GDM1 (cell line): Measurements from ENCODE around the gene KAZN.
"Not testable (repeated sequence)": the region's sequence is repeated elsewhere in the genome, so short reads cannot be mapped to it uniquely, and the experiment has no call there.

Experiments
- DNase-seq: peaks from one replicate; lab custom pipeline; 2025; lab: John Stamatoyannopoulos, UW

The KAZN gene

GRCh38 chr1:14957375-14958098 is 359.1 kb downstream of the KAZN start:
- DNase-seq, result no peak

DNA sequence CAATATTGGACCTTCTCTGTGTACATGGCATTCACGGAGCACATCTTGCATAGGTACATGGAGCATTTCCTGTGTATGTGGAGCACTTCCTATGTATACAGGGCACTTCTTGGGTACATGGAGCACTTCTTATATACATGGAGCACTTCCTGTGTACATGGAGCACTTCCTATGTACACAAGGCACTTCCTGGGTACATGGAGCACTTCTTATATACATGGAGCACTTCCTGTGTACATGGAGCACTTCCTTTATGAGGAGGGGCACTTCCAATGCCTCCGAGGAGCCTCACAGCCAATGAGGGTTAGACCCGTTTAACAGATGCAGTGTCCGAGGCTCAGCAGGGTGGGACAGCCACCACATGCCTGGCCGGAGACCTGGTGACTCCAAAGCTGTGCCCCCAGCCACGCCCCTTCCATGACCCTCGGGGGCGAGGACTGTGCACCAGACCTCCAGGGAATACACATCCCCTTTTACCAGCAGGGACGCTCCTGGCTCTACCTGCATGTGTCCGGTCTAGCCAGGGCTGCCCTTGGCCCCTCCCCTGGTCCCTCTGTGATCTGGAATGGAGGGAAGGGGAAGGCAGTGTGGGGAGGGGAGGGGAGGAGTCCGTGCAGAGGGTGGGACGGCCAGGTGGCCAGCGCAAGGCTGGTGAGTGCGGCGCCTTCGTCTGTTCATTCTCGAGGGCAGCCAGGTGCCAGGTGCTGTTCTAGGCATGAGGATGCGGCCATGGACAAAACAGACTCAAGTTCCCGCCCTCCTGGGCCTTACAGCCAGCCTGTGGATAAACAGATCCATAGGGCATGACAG is 360.0 kb downstream of the KAZN start:
- no peak for DNase-seq

DNA sequence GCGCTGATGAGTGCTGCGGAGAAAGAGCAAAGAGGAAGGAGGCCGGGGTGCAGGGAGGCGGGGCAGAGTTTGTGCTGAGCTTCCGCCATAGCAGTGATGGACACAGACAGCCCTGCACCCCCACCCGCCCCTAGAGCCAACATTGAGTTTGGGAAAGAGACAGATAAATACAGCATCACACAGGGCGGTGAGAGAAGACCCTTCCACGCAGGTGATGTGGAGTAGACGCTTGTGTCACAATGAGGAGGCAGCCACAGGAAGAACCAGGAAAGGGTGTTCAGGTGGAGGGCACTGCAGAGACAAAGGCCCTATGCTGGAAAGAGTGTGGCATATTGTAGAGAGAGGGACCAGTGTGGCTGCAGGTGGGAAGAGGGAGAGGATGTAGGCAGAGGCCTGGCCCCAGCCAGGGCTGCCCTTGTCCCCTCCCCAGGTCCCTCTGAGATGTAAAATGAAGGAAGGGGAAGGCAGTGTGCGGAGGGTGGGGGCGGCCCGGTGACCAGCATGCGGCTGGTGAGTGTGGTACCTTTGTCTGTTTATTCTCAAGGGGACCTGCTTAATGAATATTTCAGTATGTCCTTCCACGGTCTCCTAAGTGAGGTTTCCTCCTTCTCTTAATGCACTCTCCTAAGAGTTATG is 360.7 kb downstream of the KAZN start:
- DNase-seq, result no peak

DNA sequence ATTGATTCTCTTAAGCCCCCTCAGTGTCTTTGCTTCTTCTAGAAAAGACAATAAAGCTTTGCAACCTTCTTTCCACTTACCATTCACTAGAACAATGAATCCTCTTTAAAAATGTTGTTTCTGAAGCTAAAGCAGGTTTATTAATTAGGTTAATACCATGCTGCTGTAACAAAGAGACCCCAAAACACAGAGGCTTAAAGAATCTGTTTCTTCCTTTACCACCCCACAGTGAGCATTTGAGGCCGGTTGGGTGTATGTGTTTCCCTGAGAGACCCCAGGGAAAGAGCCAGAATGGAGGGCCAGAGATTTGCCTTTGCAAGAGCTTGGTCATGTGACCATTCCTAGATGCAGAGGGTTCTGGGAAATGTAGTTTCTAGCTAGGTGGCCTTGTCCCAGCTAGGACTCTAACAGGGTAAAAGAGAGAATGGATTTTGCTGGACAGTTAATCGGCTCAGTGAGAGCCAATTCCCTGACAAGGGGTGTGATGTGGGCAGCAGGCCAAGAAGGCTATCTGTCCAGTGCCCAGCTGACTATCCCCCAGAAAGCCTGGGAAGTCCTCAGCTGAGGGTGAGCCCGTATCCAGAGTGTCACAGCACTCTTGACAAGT is 363.3 kb downstream of the KAZN start:
- no peak for DNase-seq

GRCh38 chr1:14962407-14962806 is 363.9 kb downstream of the KAZN start:
- DNase-seq, result no peak

- DNase-seq, result not testable (repeated sequence)
Measured at GRCh38 chr1:14963791-14964710, 365.6 kb downstream of the KAZN start.

DNA sequence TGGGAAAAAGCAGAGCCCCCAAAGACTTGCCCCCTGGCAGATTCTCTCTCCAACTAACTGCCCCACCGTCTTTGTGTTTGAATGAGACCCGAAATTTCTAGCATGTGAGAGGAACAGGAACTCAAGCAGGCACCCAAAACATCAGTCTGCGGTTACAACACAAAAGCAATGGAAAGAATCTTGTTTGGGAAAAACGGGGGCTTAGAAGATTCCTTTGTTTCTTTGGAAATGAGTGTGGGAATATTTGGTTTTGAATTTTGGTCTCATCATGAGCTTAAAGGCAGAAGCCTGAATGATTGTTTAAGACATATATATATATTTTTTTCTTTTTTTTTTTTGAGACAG is 366.2 kb downstream of the KAZN start:
- DNase-seq, result no peak

DNA sequence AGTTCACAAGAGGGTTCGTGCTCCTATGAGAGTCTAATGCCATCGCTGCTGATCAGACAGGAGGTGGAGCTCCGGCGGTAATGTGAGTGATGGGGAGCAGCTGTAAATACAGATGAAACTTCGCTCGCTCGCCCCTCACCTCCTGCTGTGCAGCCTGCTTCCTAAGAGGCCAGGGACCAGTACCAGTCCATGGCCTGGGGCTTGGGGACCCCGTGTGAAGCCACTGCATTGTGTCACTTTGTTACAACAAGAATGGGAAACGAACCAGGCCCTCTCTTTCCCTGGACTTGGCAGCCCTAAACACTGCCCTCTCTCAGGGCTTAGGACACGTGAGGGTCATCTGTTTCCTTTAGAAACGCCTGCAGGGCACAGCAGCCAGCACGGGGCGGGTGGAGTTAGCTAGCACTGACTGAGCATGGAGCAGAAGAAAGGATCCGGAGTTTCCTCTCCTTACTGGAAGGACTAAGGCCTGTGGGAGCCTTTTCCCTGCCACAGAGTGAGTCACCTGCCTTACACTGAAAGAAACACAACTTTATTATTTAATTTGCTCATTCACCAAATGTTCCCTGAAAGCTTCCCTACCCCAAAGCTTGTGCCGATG is 369.9 kb downstream of the KAZN start:
- DNase-seq, result no peak

GRCh38 chr1:14969006-14969405 is 370.5 kb downstream of the KAZN start:
- DNase-seq, result no peak

GRCh38 chr1:14970115-14970798 is 371.8 kb downstream of the KAZN start:
- DNase-seq, result no peak

- DNase-seq, result no peak
Measured at GRCh38 chr1:14970799-14971141, 372.3 kb downstream of the KAZN start.

GRCh38 chr1:14971221-14971620 is 372.7 kb downstream of the KAZN start:
- no peak for DNase-seq

DNA sequence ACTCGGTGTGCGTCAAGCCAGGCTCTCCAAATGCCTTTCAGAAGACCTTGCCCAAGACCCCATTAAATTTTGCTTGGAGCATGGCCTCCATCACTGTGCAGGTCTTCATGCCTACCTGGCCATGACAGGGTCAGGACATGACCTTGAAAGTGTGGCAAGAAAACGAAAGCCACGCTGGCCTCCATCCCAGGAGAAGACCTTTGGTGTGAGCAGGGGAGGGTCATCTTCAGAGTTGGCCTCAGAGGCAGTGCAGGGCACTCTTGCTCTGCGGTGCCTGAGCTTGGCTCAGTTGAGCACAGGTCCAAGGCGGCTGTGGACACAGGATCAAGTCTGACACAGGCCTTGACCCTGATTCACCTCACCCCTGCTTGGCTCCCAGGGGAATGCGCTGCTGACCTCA is 373.6 kb downstream of the KAZN start:
- DNase-seq, result no peak

DNA sequence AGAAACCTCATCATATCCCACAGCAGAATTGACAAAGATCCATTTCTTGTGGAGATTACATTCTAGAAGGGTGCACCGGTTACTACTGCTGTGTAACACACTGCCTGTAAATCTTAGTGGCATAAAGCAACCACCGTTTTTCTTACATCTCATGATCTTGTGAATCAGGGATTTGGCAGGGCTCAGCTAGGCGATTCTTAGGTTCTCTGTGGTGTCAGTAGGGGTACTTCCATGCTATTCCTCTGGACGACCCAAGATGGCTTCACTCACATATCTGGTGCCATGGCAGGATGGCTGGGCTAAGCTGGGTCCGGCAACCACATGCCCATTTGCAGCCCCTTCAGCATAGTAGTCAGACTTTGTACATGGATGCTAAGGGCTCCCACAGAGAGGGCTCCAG is 375.3 kb downstream of the KAZN start:
- no peak for DNase-seq

- DNase-seq, result no peak
Measured at GRCh38 chr1:14974361-14974760, 375.9 kb downstream of the KAZN start.

DNA sequence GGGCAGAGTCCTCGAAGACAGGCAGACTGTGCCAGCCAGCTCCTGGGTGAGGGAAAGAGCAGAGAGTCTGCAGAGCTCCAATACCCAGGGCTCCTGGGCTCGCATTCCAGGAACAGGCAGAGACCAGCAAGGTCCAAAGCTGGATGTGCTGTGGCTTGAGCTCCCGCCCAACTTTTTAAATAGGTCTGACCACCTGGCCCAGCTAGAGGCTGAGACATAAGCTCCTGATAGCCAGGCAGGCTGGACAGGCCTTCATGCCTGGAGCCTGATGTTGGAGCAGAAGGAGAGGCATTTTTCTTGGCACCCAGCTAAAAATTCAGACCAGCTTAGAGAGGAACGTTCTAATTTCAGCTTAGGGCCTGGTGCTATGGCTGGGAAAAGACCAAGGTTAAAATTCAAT is 376.6 kb downstream of the KAZN start:
- DNase-seq, result no peak

GRCh38 chr1:14976256-14976655 is 377.8 kb downstream of the KAZN start:
- no peak for DNase-seq

DNA sequence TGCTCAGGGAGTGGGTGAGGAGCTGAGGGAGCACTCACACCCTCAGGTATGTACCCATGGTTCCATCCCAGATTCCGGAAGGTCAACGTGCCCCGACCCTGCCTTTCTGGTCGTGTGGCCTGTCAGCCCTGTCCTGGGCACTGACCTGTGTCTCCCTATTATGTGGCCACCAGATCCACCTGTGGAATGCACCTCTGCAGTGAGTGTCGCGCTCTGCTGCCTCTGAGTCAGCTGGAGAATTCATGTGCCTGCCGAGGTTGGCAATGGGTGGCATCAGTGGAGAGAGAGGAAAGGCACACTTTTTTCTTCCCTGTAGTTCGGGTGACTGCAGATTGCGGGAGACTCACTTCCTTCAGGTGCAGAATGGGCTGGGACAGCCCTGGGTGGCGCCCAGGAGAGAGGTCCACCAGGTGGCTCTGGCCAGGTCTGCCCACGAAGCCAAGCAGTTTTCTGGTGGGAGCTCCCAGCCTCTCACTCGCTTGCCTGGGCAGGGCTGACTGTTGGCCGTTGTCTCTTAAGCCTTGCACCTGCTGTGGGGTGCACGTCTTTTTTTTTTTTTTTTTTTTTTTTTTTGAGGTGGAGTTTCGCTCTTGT is 378.9 kb downstream of the KAZN start:
- no peak for DNase-seq

DNA sequence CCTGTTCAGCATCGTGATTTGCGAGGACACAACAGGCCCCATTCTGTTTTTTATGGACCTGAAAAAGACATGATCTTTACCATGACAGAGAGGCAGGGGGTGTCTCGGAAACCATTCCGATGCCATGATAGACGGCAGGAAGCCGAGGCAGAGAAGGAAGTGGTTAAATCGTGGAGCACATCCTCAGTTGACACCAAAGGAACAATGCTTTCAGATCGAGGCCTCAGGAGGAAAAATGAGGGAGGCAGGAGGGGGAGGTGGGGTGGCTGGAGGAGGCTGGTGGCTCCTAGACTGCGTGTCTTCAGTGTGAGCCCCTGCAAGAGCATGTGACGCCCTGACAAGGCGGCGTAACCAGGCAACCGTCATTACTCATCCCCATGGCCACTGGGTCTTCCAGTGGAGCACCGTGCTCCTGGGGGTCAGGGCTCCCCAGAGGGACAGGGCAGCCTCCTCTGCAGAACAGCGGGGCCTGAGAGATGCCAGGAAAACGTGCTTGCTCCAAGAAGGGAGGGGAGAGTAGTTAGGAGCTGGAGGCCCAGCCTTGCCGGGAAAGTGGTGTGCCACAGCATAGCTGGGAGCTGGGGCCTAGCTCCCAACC is 382.2 kb downstream of the KAZN start:
- DNase-seq, result no peak

DNA sequence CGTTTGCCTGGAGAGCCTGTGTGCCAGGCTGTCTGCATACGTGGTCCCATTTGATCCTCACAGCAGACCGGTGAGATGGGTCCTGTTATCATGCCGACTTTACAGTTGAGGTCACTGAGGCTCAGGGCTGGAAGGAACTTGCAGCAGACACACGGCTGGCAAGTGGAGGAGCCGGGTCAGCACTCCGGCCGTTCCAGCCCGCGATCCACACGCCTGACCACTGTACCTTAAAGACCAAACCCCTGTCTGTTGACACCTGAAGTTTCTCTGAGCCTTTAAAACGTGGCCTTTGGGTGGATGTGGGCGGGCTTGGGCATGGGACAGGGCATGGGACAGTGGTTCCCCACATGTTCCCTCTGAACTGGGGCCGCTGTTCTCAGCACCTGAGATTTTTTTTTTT is 383.5 kb downstream of the KAZN start:
- DNase-seq, result no peak
